Measurements from ENCODE around the gene CHRDL2.
"Not testable (repeated sequence)": the region's sequence is repeated elsewhere in the genome, so short reads cannot be mapped to it uniquely, and the experiment has no call there.

The CHRDL2 gene, protein sequence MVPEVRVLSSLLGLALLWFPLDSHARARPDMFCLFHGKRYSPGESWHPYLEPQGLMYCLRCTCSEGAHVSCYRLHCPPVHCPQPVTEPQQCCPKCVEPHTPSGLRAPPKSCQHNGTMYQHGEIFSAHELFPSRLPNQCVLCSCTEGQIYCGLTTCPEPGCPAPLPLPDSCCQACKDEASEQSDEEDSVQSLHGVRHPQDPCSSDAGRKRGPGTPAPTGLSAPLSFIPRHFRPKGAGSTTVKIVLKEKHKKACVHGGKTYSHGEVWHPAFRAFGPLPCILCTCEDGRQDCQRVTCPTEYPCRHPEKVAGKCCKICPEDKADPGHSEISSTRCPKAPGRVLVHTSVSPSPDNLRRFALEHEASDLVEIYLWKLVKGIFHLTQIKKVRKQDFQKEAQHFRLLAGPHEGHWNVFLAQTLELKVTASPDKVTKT

DNA sequence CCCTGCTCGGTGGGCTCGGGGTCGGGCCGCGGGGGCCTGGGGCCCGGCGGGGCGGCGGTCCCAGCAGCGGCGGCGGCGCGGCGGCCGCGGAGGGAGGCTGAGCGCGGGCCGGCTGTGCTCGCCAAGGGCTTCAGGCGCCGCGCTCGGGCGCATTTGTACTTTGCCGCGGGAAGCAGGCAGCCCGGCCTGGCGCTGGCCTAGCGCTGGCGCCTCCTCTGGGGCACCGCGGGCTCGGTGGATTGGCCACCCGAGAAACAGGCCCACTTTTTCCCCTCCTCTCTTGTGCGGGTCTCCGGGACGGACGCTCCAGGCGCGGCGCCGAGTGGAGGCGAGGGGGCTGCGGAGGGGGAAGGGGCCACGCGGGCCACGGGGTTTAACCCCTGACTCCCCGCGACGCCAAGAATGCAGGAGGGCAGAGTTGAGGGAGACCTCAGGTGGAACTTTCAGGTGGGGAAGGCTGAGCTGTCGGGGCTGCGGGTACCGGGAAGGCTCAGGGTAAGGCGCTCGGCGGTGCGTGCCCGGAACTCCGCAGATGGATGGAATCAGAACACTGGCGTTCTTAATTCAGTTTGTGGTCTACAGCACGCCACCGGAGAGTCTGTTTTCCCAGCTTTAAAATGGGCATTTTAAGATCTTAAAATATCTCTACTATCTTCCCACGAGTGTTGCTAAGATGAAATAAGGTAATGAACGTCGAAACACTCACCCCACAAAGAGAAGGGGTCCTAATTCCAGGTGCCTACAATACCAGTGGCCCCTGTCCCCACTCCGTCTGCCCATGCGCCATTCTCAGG, at the start of gene CHRDL2:
TSS of gene CHRDL2 (minus strand) at position 126 of the 794 bp plus-strand sequence. CDS start 538 bp downstream, outside the sequence.
- no peak for DNase-seq

DNA sequence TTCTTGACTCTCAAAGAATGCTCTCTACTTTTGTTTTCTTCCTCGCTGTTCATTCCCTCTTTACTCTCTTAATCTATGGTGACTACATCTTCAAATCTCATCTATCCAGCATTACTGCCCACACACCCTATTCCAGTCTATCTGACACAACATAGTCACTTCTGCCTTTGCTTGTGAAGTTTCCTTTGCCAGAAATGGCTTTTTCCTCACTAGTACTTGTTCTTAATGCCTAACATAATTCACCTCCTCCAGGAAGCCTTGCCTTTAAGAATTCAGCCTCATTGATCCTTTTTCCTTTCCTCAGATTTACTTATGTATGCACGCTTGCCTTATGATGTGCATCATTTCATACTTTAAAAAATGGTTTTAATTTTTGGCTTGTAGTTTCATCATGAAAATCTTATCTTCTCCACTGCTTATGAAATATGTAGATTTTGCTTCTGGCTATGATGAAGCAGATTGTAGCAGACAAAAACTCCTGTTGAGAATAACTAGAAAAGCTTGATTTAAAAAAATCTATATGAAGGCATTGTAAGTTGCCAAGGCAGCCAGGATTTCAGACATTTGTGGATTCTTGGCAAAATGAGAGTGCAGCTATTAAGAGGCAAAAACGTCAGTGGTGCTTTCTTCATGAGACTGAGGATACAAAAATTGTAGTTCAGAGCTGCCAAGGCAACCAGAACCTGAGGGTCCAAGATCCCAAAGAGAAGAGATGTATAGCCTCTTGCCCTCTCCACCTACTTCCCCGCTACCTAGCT, 49.2 kb upstream of the CHRDL2 start:
- DNase-seq, result no peak

DNA sequence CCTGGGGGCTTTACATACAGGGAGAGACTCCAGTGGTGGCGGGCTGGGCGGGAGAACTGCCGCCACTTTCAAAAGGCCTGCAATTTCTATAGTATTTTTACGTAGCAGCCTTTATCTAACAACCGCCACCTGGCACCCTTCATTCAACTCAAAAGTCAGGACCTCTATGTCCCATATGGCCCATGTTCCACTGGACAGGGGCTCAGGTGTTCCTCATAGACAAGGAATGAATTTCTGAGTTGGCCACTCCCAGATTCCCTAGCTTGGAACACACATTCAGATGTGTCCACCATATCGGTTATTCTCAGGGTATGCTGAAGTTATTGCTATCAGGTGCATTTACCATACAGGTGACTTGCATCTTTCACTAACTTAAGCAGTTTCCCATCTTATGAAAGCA, 47.4 kb upstream of the CHRDL2 start:
- DNase-seq, result no peak

DNA sequence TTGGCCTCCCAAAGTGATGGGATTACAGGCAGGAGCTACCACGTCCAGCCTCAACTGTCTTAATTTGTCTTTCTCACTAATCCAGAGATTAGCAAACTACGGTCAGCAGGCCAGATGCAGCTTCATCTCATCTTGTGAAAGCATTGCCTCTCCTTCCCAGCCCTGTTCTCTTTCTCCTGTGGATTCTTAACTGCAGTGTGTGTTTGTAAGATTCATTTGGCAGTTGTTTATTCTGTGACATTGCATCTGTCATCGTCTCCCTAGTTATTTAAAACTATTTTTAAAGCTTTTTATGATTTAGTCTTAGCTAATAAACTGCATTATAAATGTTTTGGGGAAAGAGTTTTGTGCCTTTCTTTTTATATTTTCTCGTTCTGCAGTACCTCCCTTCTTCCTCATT, 46.7 kb upstream of the CHRDL2 start:
- DNase-seq, result no peak

DNA sequence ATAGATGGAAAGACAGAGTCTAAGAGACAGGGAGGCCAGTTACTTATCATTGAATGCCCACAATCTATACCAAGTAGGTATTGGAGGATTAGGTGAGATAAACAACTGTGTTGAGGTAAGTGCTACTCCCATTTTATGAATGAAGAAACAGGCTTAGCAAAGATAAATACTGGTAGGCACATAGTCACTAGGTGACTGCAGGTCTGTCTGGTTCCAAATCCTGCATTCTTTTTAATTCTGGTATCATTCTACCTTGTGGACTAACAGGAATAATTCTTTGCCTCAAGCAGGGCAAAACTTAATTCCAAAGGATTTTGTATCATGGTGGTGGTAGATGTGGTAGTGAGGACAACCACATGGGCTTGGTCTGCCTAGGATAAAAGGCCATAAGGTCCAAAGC, 45.8 kb upstream of the CHRDL2 start:
- DNase-seq, result no peak

DNA sequence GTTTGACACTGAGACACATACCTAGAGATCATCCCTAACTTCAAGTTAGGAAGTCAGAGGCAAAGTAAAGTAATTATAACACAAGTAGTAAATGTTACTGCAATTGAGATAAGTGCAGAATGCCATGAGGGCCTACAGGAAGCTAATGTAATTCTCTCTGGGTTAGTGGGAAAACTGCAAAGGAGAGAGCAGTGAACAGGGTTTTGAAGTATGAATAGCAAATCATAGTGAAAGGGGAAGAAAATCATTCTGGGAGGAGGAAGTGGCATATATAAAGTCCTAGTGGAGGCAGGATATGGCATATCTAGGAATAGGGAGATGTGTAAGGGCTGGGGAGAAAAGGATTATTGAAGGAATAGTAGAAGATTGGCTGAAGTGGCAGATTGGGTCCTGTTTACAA, 45.3 kb upstream of the CHRDL2 start:
- DNase-seq, result no peak

DNA sequence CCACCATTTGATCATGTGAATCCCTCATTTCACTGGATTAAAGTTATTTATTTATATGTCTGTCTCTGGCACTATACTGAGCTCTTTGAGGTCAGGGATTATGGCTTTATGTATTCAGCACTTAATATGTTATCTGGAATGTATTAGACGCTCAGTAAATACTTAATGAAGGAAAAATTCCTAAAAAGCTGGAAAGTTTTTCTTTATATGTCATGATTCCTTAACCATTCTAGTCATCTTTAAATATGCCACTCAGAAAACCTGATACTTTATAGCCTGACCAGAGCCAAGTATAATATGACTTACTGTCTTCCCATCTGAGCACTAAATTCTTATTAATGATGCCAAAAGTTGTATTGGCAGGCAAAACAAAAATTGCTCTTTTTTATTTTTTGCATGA, 44.5 kb upstream of the CHRDL2 start:
- DNase-seq, result no peak

DNA sequence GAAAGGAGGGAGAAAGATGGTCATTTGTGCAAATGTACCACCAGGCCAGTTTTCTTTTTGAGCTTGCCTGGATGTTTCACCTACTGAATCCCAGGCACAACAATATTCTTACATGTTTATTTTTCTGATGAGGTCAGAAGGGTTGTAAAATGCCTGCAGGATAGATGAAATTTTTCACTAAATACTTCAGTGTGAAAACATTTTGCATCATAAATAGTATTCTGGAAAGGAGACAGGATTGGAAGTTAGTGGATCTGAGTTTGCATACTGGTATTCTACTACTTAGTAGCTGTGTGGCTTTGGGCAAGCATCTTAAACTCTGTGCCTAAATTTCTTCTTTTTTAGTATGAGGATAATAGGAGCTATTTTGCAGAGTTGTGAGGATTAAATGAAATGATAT, 42.2 kb upstream of the CHRDL2 start:
- no peak for DNase-seq

DNA sequence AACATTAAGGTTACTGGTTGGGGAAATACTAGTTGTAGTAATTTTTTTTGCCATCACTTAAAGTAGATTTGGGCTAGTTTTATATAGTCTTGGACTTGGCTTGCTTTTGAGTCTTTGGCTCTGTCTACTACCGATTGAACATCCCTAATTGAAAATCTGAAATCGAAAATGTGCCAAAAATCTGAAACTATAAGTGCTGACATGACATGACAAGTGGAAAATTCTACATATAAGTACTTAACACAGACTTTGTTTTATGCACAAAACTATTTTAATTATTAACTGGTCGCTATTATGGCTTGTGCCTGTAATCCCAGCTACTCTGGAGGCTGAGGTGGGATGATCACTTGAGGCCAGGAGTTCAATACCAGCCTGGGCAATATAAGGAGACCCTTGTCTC, 39.9 kb upstream of the CHRDL2 start:
- no peak for DNase-seq

DNA sequence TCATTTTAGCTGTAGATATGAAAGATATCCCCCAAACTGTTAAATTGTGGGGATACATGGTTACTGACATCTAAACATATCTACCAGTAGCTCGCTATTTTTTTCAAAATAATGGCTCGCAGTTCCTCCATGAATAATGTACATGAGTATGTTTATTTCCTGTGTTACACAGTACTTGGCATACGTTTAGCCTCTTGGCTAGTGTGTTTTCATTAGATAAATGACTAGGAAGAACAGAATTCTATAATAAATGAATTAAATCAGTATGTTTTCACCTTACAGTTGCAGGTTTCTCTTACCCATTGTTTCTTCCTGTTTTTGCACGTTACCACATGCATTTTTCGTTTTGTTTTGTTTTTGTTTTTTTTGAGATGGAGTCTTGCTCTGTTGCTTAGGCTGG, 39.2 kb upstream of the CHRDL2 start:
- DNase-seq, result no peak

DNA sequence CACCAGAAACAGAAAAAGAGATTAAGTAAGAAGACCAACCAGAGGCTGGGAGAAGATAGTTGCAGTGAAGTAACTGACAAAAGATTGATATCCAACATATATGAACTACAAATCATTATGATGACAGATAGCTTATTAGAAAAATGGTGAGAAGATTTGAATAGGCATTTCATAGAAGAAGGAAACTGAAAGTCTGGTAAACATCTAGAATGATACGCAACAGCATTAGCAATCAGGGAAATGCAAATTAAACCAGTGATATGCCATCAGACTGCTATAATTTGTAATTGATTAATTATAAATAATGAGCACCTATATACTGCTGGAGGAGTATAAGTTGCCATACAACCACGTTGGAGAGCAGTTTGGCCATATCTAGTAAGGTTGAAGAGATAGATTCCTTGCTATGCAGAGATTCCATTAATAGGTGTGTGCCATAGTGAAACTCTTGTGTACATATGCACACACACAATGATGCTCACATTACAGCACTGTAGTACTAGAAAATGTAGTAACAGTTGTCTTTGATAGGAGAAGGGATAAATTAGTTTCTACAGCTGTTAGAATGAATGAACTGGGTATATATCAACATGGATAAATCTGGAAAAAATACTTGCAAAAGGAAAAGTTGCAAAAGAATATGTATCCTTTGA, 38.0 kb upstream of the CHRDL2 start:
- no peak for DNase-seq

DNA sequence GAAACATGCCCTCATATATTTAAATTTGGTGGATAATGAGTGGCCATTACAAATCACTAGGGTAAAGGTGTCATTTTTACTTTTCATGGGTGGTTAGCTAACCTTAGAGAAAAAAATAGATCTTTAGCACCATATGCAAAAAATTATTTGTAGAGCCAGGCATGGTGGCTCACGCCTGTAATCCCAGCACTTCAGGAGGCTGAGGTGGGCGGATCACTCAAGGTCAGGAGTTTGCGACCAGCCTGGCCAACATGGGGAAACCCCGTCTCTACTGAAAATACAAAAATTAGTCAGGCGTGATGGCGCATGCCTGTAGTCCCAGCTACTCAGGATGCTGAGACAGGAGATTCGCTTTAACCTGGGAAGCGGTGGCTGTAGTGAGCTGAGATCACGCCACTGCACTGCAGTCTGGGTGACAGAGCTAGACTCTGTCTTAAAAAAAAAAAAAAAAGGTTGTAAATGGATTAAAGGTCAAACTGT, 37.0 kb upstream of the CHRDL2 start:
- DNase-seq, result not testable (repeated sequence)

DNA sequence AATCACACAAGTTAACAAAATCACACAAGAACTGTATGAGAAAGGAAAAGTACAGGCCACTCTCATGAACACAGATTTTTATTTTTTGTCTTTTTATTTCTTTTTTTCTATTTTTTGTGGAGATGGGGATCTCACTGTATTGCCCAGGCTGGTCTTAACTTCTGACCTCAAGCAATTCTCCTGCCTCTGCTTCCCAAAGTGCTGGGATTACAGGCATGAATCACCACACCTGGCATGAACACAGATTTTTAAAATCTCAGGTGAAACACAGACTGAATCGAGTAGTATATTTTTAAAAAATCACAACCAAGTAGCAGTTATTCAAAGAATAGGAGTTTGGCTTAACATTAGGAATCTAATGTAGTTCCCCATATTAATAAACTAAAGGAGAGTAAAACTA, 35.7 kb upstream of the CHRDL2 start:
- DNase-seq, result no peak

DNA sequence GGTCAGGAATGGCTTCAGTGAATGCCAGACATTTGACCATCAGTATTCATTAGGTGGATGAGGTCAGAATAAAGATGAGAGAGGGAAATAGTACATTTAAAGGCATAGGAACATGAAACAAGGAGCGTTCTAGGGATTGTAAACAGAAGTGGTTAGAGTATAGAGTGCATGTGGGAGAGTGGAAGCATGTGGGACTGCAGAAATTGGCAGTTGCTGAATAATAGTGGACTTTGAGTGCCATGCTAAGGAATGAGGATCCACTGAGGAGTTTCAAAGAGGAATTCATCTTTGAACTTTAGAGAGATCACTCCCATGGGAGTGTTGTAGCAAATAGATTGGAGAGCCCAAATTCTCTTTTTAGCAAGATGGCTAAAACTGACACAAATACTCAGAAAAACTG, 25.3 kb upstream of the CHRDL2 start:
- DNase-seq, result no peak

DNA sequence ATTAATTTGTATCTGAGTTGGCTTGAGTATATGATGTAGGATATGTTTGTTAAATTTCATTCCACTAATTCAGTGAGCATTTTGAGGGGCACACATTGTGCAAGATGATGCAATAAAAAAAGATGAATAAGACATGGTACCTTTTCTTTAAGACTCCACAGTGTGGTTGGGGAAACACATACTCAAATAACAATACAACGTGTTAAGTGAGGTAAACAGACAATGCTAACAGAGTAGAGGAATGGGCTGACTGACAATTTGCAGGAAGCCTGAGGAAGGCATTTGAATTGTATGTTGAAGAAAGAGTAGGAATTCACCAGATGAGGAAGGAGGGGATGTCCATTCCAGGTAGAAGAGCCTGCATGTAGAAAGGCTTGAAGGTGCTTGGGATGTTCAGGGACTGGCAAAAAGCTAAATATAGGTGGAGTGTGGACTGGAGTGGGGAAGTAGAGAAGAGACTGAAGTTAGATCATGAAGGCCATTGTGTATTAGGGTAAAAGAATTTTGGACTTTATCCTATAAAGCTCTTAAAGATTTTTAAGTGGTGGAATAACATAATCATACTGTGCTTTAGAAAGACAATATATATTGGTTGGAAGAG, 24.3 kb upstream of the CHRDL2 start:
- DNase-seq, result no peak

DNA sequence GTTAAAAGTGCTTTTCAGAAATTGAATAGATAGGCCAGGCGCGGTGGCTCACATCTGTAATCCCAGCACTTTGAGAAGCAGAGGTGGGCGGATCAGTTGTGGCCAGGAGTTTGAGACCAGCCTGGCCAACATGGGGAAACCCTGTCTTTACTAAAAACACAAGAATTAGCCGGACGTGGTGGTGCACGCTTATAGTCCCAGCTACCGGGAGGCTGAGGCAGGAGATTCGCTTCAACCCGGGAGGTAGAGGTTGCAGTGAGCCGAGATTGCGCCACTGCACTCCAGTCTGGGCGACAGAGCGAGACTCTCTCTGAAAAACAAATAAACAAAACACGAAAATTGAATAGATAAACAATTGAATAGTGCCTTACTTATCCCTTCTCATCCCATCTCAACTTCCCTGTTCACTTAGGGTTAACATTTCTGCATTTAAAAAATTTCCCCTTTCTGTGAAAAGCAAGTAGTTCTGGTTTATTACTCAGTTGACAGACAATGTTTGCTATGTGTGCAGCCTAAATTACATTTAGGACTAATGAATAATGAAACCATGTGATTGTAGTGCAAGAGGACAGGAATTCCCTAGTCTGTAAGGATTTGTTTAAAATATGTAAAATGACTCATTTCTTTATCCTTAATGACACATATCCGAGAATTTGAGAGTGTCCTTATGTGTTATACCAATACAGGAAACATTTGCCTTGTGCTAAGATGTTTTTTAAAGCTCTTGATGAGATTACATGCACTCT, 23.5 kb upstream of the CHRDL2 start:
- DNase-seq, result no peak

DNA sequence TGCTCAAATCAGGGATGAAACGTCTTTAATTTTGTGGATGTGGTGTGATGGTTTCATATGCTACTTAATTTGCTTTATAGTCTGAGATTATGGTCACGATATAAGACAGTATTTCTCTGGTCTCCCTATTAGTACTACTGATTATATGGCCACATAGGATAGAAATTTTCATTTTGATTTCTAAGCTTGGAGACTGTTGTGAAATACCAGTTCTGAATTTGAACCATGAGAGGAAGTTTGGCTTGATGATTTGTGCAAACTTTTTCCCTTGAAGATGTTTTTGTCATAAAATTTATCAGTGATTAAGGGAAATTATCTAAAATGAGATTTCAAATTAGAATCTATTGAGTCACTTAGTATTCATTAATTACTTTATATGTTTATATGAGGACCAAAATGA, 20.1 kb upstream of the CHRDL2 start:
- no peak for DNase-seq

DNA sequence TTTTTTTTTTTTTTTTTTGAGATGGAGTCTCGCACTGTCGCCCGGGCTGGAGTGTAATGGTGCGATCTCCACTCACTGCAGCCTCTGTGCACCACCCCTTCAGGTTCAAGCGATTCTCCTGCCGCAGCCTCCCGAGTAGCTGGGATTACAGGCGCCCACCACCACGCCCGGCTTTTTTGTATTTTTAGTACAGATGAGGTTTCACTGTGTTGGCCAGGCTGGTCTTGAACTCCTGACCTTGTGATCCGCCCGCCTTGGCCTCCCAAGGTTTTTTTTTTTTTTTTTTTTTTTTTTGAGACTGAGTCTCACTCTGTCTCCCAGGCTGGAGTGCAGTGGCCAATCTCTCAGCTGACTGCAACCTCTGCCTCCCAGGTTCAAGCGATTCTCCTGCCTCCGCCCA, 19.4 kb upstream of the CHRDL2 start:
- not testable (repeated sequence) for DNase-seq

DNA sequence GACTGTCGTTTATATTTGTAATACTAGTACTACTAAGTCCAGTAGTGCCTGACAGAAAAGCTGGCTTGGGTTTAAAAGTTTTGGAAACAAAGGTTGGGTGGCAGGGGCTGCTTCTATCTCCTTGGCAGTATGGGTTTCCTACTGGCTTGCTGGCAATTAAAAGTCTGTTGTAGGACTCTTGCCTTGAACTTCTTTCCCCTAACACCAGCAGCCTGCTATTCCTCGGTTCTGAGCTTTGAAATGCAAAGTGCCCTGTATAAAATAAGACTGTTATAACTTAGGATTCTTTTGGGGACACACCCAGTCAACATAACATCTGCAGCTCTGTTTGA, 18.7 kb upstream of the CHRDL2 start:
- DNase-seq, result no peak

DNA sequence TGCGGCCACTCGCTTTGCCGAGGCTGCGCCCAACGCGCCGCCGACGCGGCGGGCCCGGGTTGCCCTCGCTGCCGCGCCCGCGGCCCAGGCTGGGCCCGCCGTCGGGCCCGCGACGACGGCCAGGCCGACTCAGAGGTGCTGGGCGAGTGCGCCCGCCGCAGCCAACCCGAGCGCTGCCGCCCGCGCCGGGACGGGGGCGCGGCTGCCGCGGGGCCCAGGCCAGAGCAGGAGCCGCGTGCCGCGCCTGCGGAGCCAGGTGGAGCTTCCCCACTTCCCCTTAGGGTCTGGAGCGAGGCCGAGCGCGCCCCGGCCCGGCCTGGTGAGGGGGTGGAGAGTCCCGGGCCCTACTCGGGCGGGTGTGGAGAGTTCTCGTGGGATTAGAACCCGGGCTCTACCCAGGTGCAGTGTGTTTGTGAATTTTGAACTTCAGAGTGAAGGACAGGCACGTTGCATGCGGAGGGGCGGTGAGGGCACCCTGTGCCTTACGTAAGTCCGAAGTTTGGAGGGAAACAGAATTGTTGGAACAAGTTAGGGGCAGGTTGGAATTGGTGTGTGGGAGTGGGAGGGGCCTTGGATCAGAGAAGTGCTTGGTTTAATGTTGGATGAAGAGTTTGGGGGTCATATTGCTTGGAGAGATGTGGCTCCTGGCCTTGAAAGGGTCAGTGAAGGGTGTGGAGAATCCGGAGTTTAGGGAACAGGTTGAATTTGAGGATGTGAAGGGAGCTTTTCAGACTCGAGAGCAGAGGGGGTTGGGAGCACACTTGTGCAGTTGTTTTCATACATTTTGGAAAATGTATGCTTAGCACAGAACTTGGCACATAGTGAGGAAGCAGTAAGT, 18.1 kb upstream of the CHRDL2 start:
- peak; percentile 43 for DNase-seq

All from CD4-positive, alpha-beta T cell treated with Interleukin-10 for 1 hour (primary cell).